Kidney (tissue), 14 donors: ENCODE results near the gene NT5E. TPM values are rescaled to one million over a fixed set of nuclear protein-coding genes. Genes with fewer than 3 reads are reported as not detected.

Source experiments
- DNase-seq, 5 donors: peaks; one replicate each; pipeline ENCODE4 v3.0.0-alpha.2; 2013 to 2020
- FAIRE-seq: peaks from 2 replicates; lab custom pipeline; 2012; peaks lifted over from hg19 to GRCh38; lab: Jason Lieb, UNC
- H3K27ac ChIP-seq, 2 donors: one replicate each; pipeline ENCODE4 v1.7.0; 2013; ENCODE audit warnings: low read depth in 2 of 2, low read length in 2 of 2, inconsistent platforms in 1 of 2
- H3K27me3 ChIP-seq: one replicate; pipeline ENCODE4 v1.7.1; 2013; ENCODE audit warnings: low read length, inconsistent platforms; ENCODE audit not compliant: control insufficient read depth, insufficient read depth
- H3K36me3 ChIP-seq, 3 donors: one replicate each; pipeline versions ENCODE4 v1.7.0 to v1.7.1; 2013; ENCODE audit warnings: low read length in 3 of 3, control low read depth in 1 of 3, inconsistent platforms in 1 of 3; ENCODE audit not compliant: insufficient read depth in 3 of 3, control insufficient read depth in 2 of 3
- H3K4me1 ChIP-seq, 3 donors: one replicate each; pipeline versions ENCODE4 v1.7.0 to v1.7.1; 2013; ENCODE audit warnings: low read length in 3 of 3, inconsistent platforms in 1 of 3, low read depth in 1 of 3; ENCODE audit not compliant: control insufficient read depth in 2 of 3, insufficient read depth in 2 of 3
- H3K4me3 ChIP-seq, 3 donors: one replicate each; pipeline versions ENCODE4 v1.7.0 to v1.8.1; 2013; ENCODE audit warnings: low read length in 3 of 3, control low read depth in 1 of 3, inconsistent platforms in 1 of 3
- H3K9ac ChIP-seq, 3 donors: one replicate each; pipeline versions ENCODE4 v1.7.0 to v1.7.1; 2013; ENCODE audit warnings: low read length in 3 of 3, control low read depth in 1 of 3, inconsistent platforms in 1 of 3
- H3K9me3 ChIP-seq, 3 donors: one replicate each; pipeline versions ENCODE4 v1.7.0 to v1.7.1; 2013; ENCODE audit warnings: low read length in 3 of 3, control low read depth in 1 of 3, inconsistent platforms in 1 of 3; ENCODE audit not compliant: control insufficient read depth in 2 of 3, insufficient read depth in 1 of 3
- intact Hi-C: fragments of 100-400 bp; cut with DNase I; formaldehyde crosslinking; loops from one replicate; pipeline ENCODE4 v1.11.1; 2022
- polyA plus RNA-seq: library from polyadenylated mRNA; stranded (reverse); fragments of 350-450 nt; fragmentation: Illumina TruSeq; extraction: RNeasy Lipid Tissue Mini Kit (QIAGEN cat#74804); gene quantifications from one replicate; pipeline ENCODE4 v1.2.3, GENCODE V29; 2014; ENCODE audit warnings: low read depth, low replicate concordance; ENCODE audit not compliant: insufficient read depth
- total RNA-seq: library from RNA; stranded (reverse); fragmentation: NEBNext Ultra II Directional; extraction: Animal tissue kit (Norgen Biotek cat#: 25700); gene quantifications from one replicate; pipeline ENCODE4 v1.2.1, GENCODE V29; 2021
- TF ChIP-seq, protein P1 (sequence below): IDR thresholded peaks from 3 replicates; pipeline ENCODE4 v1.5.1; 2012; ENCODE audit warnings: mild to moderate bottlenecking, moderate library complexity, borderline replicate concordance; ENCODE audit not compliant: insufficient read depth; ENCODE audit errors: extremely low read depth
- donor health status: control.
- donor health status: control.
- donor health status: control.
- donor health status: control.
- donor health status: control.
- donor health status: DM: yes; HTN: yes; CAD: no.
- donor health status: Normal renal cell carcinoma (clear cell type).

NT5E gene
- total and polyA plus RNA-seq, 2 donors from 2014 or later, result 13.1 to 41.0 TPM

GRCh38 chr6:85476532-85476931 lies 26.6 kb downstream of the NT5E start:
- no peak overlapping the region for H3K9ac ChIP-seq
- H3K4me1 ChIP-seq, result no peaks in the 10 kb centered on the region
- FAIRE-seq, result no peak
- DNase-seq, result no peak
- intact Hi-C loops, result no loop called here
- H3K4me3 ChIP-seq, result no peak overlapping the region
- no peaks in the 10 kb centered on the region for H3K36me3 ChIP-seq
- TF ChIP-seq, protein P1, sequence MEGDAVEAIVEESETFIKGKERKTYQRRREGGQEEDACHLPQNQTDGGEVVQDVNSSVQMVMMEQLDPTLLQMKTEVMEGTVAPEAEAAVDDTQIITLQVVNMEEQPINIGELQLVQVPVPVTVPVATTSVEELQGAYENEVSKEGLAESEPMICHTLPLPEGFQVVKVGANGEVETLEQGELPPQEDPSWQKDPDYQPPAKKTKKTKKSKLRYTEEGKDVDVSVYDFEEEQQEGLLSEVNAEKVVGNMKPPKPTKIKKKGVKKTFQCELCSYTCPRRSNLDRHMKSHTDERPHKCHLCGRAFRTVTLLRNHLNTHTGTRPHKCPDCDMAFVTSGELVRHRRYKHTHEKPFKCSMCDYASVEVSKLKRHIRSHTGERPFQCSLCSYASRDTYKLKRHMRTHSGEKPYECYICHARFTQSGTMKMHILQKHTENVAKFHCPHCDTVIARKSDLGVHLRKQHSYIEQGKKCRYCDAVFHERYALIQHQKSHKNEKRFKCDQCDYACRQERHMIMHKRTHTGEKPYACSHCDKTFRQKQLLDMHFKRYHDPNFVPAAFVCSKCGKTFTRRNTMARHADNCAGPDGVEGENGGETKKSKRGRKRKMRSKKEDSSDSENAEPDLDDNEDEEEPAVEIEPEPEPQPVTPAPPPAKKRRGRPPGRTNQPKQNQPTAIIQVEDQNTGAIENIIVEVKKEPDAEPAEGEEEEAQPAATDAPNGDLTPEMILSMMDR, result no peak
- H3K27ac ChIP-seq, result no peak overlapping the region
- H3K9me3 ChIP-seq, result no peaks in the 10 kb centered on the region
- H3K27me3 ChIP-seq, result no peaks in the 10 kb centered on the region

- Histone ChIP-seq H3K9ac (no peak overlapping the region), H3K36me3 (no peaks in the 10 kb centered on the region), H3K9me3 (no peaks in the 10 kb centered on the region), H3K4me3 (no peak overlapping the region), H3K4me1 (no peaks in the 10 kb centered on the region), H3K27ac (no peak overlapping the region), H3K27me3 (no peaks in the 10 kb centered on the region)
- intact Hi-C loops, result no loop called here
- no peak for FAIRE-seq
- TF ChIP-seq, protein P1, result no peak
- no peak for DNase-seq
These were observed 29.3 kb downstream of the NT5E start for GRCh38 chr6:85479208-85479607.

- Histone ChIP-seq H3K27ac (no peak overlapping the region), H3K9me3 (no peaks in the 10 kb centered on the region), H3K27me3 (no peaks in the 10 kb centered on the region), H3K4me1 (no peaks in the 10 kb centered on the region), H3K4me3 (no peak overlapping the region), H3K9ac (no peak overlapping the region), H3K36me3 (no peaks in the 10 kb centered on the region)
- no peak for DNase-seq
- TF ChIP-seq, protein P1, result no peak
- no peak for FAIRE-seq
- intact Hi-C loops, result loop anchor here (5.0 kb wide), 1 partner anchor 130 kb away; no protein-coding TSS in a partner anchor
These were observed 32.5 kb downstream of the NT5E start for GRCh38 chr6:85482206-85482904.
